HG02884 (cell line): Measurements from ENCODE around the gene DUSP9.
"Not testable (repeated sequence)": the region's sequence is repeated elsewhere in the genome, so short reads cannot be mapped to it uniquely, and the experiment has no call there.

Experiments
- ATAC-seq: cut with Tn5 transposase; IDR thresholded peaks from one replicate; pipeline ENCODE4 v1.9.1; 2021; ENCODE audit warnings: mild to moderate bottlenecking, moderate library complexity; ENCODE audit not compliant: unreplicated experiment

Gene DUSP9

DNA sequence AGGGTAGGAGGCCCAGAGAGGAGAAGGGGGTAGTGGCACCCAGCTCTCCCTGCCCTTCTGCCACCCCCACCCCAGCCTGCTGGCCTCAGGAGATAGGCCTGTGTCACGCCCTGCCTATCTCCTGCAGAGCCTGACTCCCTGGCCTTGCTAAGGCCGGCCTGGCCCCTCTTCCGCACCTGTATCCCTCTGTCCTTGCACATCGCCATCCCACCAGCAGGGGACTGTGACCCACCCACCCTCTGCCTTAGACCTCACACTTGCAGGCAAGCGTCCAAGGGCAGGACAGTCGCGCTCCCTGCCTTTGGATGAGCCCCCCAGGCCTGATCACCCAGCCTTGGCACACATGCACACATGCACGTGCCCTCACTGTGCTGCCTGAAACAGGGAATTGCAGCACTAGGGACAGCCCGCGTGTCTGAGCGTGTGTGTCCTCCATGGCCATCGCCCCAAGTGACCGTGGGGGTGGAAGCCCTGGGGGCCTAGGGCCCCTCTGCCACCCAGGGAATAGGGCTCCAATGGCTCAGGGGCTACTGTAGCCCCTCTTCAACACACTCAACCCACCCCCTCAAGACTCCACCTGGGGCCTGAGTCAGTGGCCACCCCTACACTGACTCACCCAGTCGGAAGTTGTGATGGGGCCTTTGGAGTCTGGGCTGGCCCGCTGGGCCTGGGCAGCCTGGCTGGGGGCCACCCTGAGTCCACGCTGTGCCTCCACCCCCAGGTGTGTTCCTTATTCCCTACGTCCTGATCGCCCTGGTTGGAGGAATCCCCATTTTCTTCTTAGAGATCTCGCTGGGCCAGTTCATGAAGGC, 42.9 kb downstream of the DUSP9 start:
- ATAC-seq: no peak

DNA sequence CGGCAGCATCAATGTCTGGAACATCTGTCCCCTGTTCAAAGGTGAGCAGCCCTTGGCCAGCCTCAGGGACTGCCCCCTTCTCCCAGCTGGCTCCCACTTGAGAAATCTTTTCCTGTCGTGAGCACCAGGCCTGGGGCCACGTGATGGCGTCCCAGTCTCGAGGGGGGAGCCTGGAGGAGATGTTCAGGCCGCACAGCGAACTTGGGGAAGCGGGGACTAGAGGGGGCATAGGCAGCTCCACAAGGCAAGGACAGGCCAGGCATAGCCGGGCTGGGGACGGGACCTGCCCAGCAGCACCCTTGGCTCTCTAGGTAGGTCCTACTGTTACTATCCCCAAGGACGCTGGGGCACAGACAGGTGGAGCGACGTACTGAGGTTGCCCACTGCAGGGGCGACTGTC, 43.5 kb downstream of the DUSP9 start:
- ATAC-seq: no peak

- not testable (repeated sequence) for ATAC-seq
Observed at GRCh38 chrX:153691032-153691827, 44.2 kb downstream of the DUSP9 start.

- ATAC-seq: no peak
Observed at GRCh38 chrX:153692003-153692402, 45.0 kb downstream of the DUSP9 start.

DNA sequence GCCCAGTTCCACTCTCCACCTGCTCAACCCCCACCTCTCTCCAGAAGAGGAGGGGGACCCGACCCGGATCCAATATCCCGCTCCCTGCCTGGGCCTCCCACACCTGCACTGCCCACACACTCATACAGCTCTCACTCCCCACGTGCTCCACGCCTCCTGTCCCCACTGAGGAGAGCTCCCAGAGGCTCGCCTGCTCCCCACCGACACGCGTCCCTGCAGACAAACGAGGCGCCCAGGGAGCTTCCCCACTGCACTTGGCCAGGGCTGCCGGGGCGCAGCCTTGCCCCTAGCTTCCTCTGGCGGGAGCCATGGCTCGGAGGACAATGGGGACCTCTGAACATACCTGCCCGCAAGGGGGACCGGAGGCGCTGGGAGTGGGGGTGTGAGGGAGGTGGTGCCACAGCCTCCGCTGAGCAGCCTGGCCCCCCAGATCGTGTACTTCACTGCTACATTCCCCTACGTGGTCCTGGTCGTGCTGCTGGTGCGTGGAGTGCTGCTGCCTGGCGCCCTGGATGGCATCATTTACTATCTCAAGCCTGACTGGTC, 45.7 kb downstream of the DUSP9 start:
- no peak for ATAC-seq

DNA sequence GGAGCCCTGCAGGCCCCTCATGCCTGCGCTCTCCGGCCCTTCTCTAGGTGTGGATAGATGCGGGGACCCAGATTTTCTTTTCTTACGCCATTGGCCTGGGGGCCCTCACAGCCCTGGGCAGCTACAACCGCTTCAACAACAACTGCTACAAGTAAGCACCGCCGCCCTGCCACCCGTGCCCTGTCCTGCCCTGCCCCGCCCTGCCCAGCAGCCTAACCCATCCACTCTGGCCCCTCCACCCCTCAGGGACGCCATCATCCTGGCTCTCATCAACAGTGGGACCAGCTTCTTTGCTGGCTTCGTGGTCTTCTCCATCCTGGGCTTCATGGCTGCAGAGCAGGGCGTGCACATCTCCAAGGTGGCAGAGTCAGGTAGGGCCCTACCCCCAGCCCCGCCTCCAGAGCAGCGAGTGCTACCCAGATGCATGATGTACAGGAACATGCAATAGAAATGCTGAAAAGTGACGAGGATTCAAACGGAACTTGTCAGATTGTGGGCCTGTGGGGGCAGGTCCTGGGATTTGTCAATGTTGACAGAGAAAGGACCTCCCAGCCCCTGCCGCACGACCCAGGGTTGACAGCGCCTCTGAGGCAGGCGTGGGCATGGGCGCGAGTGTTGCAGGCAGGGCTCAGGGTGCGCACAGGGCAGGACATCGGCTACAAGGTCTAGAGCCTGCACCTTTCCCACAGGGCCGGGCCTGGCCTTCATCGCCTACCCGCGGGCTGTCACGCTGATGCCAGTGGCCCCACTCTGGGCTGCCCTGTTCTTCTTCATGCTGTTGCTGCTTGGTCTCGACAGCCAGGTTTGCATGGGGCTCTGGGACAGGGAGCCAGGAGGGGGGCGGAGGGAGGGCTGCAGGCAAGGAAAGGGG, 46.4 kb downstream of the DUSP9 start:
- ATAC-seq: no peak

- not testable (repeated sequence) for ATAC-seq
Observed at GRCh38 chrX:153694256-153694655, 47.3 kb downstream of the DUSP9 start.

GRCh38 chrX:153694687-153695270, 47.8 kb downstream of the DUSP9 start:
- ATAC-seq: no peak

DNA sequence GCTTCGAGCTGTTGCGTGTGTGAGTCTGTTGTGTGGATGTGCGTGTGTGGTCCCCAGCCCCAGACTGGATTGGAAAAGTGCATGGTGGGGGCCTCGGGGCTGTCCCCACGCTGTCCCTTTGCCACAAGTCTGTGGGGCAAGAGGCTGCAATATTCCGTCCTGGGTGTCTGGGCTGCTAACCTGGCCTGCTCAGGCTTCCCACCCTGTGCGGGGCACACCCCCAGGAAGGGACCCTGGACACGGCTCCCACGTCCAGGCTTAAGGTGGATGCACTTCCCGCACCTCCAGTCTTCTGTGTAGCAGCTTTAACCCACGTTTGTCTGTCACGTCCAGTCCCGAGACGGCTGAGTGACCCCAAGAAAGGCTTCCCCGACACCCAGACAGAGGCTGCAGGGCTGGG, 49.1 kb downstream of the DUSP9 start:
- ATAC-seq: no peak

GRCh38 chrX:153696538-153696937, 49.5 kb downstream of the DUSP9 start:
- ATAC-seq: not testable (repeated sequence)

GRCh38 chrX:153696986-153697722, 50.2 kb downstream of the DUSP9 start:
- ATAC-seq: not testable (repeated sequence)

GRCh38 chrX:153697924-153698865, 51.2 kb downstream of the DUSP9 start:
- ATAC-seq: no peak

GRCh38 chrX:153699210-153699783, 52.3 kb downstream of the DUSP9 start:
- ATAC-seq: not testable (repeated sequence)

GRCh38 chrX:153699784-153700371, 52.9 kb downstream of the DUSP9 start:
- not testable (repeated sequence) for ATAC-seq

GRCh38 chrX:153700376-153700945, 53.5 kb downstream of the DUSP9 start:
- no peak for ATAC-seq
